IMR-90 (cell line): ENCODE results near the gene ZNF385B. TPM values are rescaled to one million over a fixed set of nuclear protein-coding genes. Genes with fewer than 3 reads are reported as not detected.
A peak's percentile ranks its signal among the peaks of the same experiment; 100 is the strongest.

Experiments used
- ATAC-seq: fragments of 200-7000 bp; cut with Tn5 transposase; 2 replicates; pipeline ENCODE4 v1.9.1; 2020; ENCODE audit warnings: low read depth, mild to moderate bottlenecking, moderate library complexity
- BruUV-seq: library from RNA; stranded (reverse); fragments of 400-500 nt; replicated peaks from 2 replicates; lab custom pipeline; 2021; lab: Mats Ljungman, UMichigan
- CTCF ChIA-PET: fragments of 300-600 bp; formaldehyde crosslinking; extraction: SDS; loops from one replicate; lab custom pipeline; 2021; ENCODE audit warnings: antibody characterized with exemption; lab: Yijun Ruan, JAX
- POLR2A ChIA-PET: fragments of 300-600 bp; sonication (Branson Sonifier 250); formaldehyde crosslinking; loops from one replicate; lab custom pipeline; 2022; ENCODE audit warnings: antibody characterized with exemption; ENCODE audit not compliant: unreplicated experiment; lab: Charles Lee
- DNase-seq: peaks from one replicate; pipeline ENCODE4 v3.0.0; 2013
- H2AFZ ChIP-seq: replicated peaks from 2 replicates; pipeline ENCODE3; 2013; ENCODE audit warnings: low read length, mild to moderate bottlenecking; ENCODE audit not compliant: poor library complexity
- H2AK5ac ChIP-seq: 2 replicates; pipeline ENCODE4 v1.6.1; 2013; ENCODE audit warnings: low read depth, low read length, inconsistent platforms
- H2AK9ac ChIP-seq: replicated peaks from 2 replicates; pipeline ENCODE3; 2013; ENCODE audit warnings: mild to moderate bottlenecking, low read depth, low read length, moderate library complexity; ENCODE audit not compliant: poor library complexity
- H2BK120ac ChIP-seq: 2 replicates; pipeline ENCODE4 v1.6.1; 2013; ENCODE audit warnings: low read depth, low read length, inconsistent platforms
- H2BK15ac ChIP-seq: 3 replicates; pipeline ENCODE4 v1.6.1; 2013; ENCODE audit warnings: low read depth, low read length, inconsistent platforms
- H2BK20ac ChIP-seq: 2 replicates; pipeline ENCODE4 v1.6.1; 2013; ENCODE audit warnings: low read depth, mild to moderate bottlenecking, inconsistent platforms, low read length, moderate library complexity
- H2BK5ac ChIP-seq: 2 replicates; pipeline ENCODE4 v1.6.1; 2013; ENCODE audit warnings: mild to moderate bottlenecking, low read depth, low read length, inconsistent platforms; ENCODE audit not compliant: poor library complexity, severe bottlenecking
- H3K14ac ChIP-seq: replicated peaks from 2 replicates; pipeline ENCODE4 v1.6.1; 2013; ENCODE audit warnings: low read depth, low read length, inconsistent platforms
- H3K18ac ChIP-seq: 2 replicates; pipeline ENCODE4 v1.6.1; 2013; ENCODE audit warnings: low read depth, low read length, control low read depth
- H3K23ac ChIP-seq: 2 replicates; pipeline ENCODE4 v1.6.1; 2013; ENCODE audit warnings: low read depth, low read length, inconsistent platforms
- H3K27ac ChIP-seq: 2 replicates; pipeline ENCODE4 v1.5.1; 2013; ENCODE audit warnings: mild to moderate bottlenecking, control low read depth, low read length; ENCODE audit not compliant: insufficient read depth
- H3K27me3 ChIP-seq: 2 replicates; pipeline ENCODE4 v1.6.1; 2013; ENCODE audit warnings: low read length; ENCODE audit not compliant: control insufficient read depth, insufficient read depth
- H3K36me3 ChIP-seq: 2 replicates; pipeline ENCODE4 v1.6.1; 2013; ENCODE audit warnings: low read length, mixed read lengths; ENCODE audit not compliant: control insufficient read depth, insufficient read depth
- H3K4ac ChIP-seq: 2 replicates; pipeline ENCODE4 v1.6.1; 2013; ENCODE audit warnings: low read depth, low read length, inconsistent platforms
- H3K4me1 ChIP-seq: 2 replicates; pipeline ENCODE4 v1.6.1; 2013; ENCODE audit warnings: low read length, mixed read lengths; ENCODE audit not compliant: control insufficient read depth, insufficient read depth
- H3K4me2 ChIP-seq: 2 replicates; pipeline ENCODE4 v1.6.1; 2013; ENCODE audit warnings: low read depth, mild to moderate bottlenecking, control low read depth, low read length, moderate library complexity
- H3K4me3 ChIP-seq: 2 replicates; pipeline ENCODE4 v1.5.1; 2013; ENCODE audit warnings: low read depth, mild to moderate bottlenecking, control low read depth, low read length, moderate library complexity; ENCODE audit not compliant: insufficient read depth
- H3K56ac ChIP-seq: 2 replicates; pipeline ENCODE4 v1.6.1; 2013; ENCODE audit warnings: low read length, inconsistent platforms; ENCODE audit not compliant: insufficient read depth; ENCODE audit errors: extremely low read depth
- H3K79me1 ChIP-seq, 2 experiments: 2 replicates each; pipeline ENCODE4 v1.6.1; 2013; ENCODE audit warnings: low read length in 2 of 2, inconsistent platforms in 1 of 2, low read depth in 1 of 2
- H3K9ac ChIP-seq: 2 replicates; pipeline ENCODE4 v1.6.1; 2013; ENCODE audit warnings: low read depth, low read length, control low read depth
- H3K9me1 ChIP-seq: 2 replicates; pipeline ENCODE4 v1.6.1; 2013; ENCODE audit warnings: low read length, inconsistent platforms; ENCODE audit not compliant: insufficient read depth
- H3K9me3 ChIP-seq: 2 replicates; pipeline ENCODE4 v1.6.1; 2013; ENCODE audit warnings: low read length; ENCODE audit not compliant: control insufficient read depth, insufficient read depth
- H4K20me1 ChIP-seq: 2 replicates; pipeline ENCODE4 v1.6.1; 2013; ENCODE audit warnings: low read length, inconsistent platforms; ENCODE audit not compliant: insufficient read depth
- H4K5ac ChIP-seq: 2 replicates; pipeline ENCODE4 v1.6.1; 2013; ENCODE audit warnings: mild to moderate bottlenecking, low read depth, low read length, control low read depth
- H4K8ac ChIP-seq, 2 experiments: 2 replicates each; pipeline ENCODE4 v1.6.1; 2013; ENCODE audit warnings: low read depth in 2 of 2, low read length in 2 of 2, control low read depth in 1 of 2, inconsistent platforms in 1 of 2
- H4K91ac ChIP-seq: 2 replicates; pipeline ENCODE4 v1.6.1; 2013; ENCODE audit warnings: low read depth, low read length, inconsistent platforms; ENCODE audit not compliant: insufficient read depth
- FOS ChIP-seq: fragments of 150-350 bp; IDR thresholded peaks from 2 replicates; pipeline ENCODE4 v1.6.1; 2016; ENCODE audit warnings: low read depth, low read length
- MAFK ChIP-seq: IDR thresholded peaks from 2 replicates; pipeline ENCODE4 v1.6.1; 2012; ENCODE audit warnings: low read depth, low read length, improper control_type of control experiment
- WGBS, 2 experiments: methylation state at CpG; one replicate each; pipeline versions ENCODE4 v1.1.5 to v1.1.7; 2013; ENCODE audit warnings: missing lambda C conversion rate in 2 of 2; ENCODE audit not compliant: insufficient read length in 1 of 2; ENCODE audit errors: extremely low coverage in 2 of 2; 5-methylcytosine and 5-hydroxymethylcytosine counted together
- dilution Hi-C: fragments of 300-500 bp; cut with HindIII; formaldehyde crosslinking; loops from one replicate; pipeline ENCODE4 v1.14.3; 2018; ENCODE audit warnings: low sequenced_read_pairs; ENCODE audit not compliant: unreplicated experiment
- in situ Hi-C: fragments of 300-500 bp; cut with MboI; formaldehyde crosslinking; loops from 3 replicates; pipeline ENCODE4 v1.14.3; 2019; ENCODE audit warnings: low sequenced_read_pairs, inconsistent platforms, mixed read lengths
- intact Hi-C: fragments of 100-400 bp; cut with micrococcal nuclease; formaldehyde crosslinking; loops from 2 replicates; pipeline ENCODE4 v1.10.0; 2022
- polyA plus RNA-seq, 3 experiments: library from polyadenylated mRNA; depleted of rRNA; stranded (reverse); fragments of >200 nt; gene quantifications; 2 replicates each; pipeline ENCODE4 v1.2.3, GENCODE V29; 2012; ENCODE audit warnings: low replicate concordance in 1 of 3
- total RNA-seq: library from RNA; depleted of rRNA; stranded (reverse); fragments of >200 nt; gene quantifications from 2 replicates; pipeline ENCODE4 v1.2.3, GENCODE V29; 2012

Gene ZNF385B
- total and polyA plus RNA-seq, 2 of the 4 experiments (the other 2 are of a cell fraction) = not detected

DNA sequence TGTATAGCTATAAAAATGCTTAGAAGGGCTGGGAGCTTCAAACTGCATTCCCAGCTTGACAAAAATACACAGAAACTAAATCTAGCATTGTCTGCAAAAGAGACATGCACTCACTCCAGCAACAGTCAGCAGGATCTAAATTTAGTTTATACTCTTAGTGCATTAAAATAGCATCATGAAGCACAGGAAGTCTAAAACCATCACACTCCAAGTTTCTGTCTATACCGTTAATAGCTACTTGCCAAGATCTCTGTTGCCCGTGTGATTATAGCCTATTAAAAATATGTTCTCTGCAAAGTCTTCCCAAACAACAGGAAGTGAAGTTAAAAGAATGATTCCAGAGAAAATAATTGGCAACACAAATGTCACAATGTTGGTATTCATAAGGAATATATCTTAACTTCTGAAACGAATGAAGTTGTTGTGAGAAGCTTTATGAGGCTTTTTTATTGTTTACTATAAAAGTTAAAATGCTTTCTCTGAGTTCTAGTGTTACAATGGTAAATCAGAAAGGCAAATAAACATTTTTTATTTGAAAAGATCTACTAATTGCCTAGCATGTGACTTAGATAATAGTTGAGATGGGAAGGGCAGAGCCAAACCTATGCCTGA lies 184.2 kb downstream of the ZNF385B start:
- Histone ChIP-seq H3K4ac (no peak overlapping the region), H3K4me2 (peak overlapping the region; percentile 52; the same call in 1 of the 2 replicates), H3K9me3 (no peaks in the 10 kb centered on the region), H3K4me3 (no peak overlapping the region), H3K4me1 (no peaks in the 10 kb centered on the region; the same call in 1 of the 2 replicates), H2BK120ac (no peak overlapping the region), H3K9ac (no peak overlapping the region), H3K27me3 (no peaks in the 10 kb centered on the region), H4K5ac (no peak overlapping the region), H3K56ac (no peak overlapping the region), H4K20me1 (no peaks in the 10 kb centered on the region), H3K79me1 (no peaks in the 10 kb centered on the region), H3K14ac (no peak overlapping the region), H2AFZ (no peak overlapping the region), H3K36me3 (no peaks in the 10 kb centered on the region), H2BK5ac (no peak overlapping the region), H4K8ac (no peak overlapping the region), H4K91ac (no peak overlapping the region), H2AK5ac (no peak overlapping the region), H2AK9ac (no peak overlapping the region), H3K23ac (no peak overlapping the region), H3K18ac (no peak overlapping the region), H3K9me1 (no peaks in the 10 kb centered on the region), H2BK20ac (no peak overlapping the region), H2BK15ac (no peak overlapping the region), H3K27ac (no peak overlapping the region)
- no peak for TF ChIP-seq MAFK
- TF ChIP-seq FOS = no peak
- no TSS peak for BruUV-seq
- in situ Hi-C loops (no loop called here), intact Hi-C loops (no loop called here), dilution Hi-C loops (no loop called here)
- CTCF ChIA-PET = no interaction called here
- WGBS, 2 experiments = no CpG with 5 or more reads among the region's 3 CpGs
- DNase-seq = peak; percentile 35
- POLR2A ChIA-PET = no interaction called here
- ATAC-seq = no peak
